ENCODE data around the gene DENND4A.
A peak's percentile ranks its signal among the peaks of the same experiment; 100 is the strongest.
"Not testable (repeated sequence)": the region's sequence is repeated elsewhere in the genome, so short reads cannot be mapped to it uniquely, and the experiment has no call there.

The DENND4A gene

DNA sequence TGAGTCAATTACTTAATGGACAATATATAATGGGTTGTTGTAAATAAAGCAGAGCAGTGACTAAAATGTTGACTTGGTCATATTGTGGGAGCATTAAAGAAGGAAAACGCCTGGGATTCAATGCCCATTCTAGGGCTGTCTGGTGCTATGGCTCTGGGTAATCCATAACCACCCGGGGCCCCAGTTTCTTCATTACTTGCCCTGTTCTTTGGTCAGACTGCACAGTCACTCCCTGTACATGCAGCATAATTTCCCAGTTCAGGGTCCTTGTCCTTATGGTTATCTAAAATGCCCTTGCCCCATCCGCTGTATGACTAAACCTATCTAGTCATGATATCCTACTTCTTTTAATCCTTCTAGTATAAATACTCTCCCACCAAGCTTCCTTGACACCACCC, 27.5 kb upstream of the DENND4A start:
- FAIRE-seq = no peak
- DNase-seq (ENCODE audit: insufficient read length, low spot score) = no peak

DNA sequence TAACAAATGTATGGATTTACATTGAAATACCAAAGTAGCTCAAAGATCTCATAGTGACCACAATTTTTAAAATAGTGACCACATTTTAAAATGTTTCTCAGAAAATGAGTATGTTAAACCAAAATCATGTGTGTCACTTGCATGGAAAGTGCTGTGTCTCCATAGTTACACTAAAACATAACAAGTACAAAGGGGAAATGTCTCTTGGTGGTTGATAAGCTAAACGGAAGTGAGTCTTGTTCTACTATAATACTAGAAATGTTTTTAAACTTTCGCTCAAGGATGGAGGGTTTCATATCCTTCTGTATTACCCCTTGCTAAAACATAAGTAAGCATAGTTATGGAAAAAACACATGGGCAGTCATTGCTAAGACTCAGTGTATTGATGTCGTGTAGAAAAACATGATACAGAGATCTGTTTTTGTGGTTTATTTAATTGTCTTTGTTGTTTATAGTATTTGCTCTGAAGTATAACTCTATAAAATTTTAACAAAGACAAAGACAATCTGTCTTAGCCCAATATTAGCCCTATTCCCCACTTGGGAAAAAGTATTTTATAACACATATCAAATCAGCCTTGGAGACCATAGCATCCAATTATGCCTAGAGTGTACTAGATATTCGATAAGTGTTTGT, 27.0 kb upstream of the DENND4A start:
- FAIRE-seq (peak; percentile 93), DNase-seq (ENCODE audit: insufficient read length, low spot score) (no peak)

DNA sequence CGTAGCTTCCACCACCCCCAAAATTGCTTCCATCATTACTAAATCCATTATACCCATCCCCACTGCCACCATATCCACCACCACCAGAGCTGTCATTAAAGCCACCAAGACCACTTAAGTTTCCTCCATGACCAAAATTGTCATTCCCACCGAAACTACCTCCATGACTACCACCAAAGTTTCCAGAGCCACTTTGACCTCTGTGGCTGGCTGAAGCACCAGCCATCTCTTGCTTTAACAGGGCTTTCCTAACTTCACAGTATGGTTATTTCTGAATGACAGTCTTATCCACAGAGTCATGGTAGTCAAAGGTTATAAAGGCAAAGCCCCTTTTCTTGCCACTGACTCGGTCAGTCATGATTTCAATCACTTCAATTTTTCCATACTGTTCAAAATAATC, 24.3 kb upstream of the DENND4A start:
- DNase-seq (ENCODE audit: insufficient read length, low spot score) (no peak), FAIRE-seq (no peak)

DNA sequence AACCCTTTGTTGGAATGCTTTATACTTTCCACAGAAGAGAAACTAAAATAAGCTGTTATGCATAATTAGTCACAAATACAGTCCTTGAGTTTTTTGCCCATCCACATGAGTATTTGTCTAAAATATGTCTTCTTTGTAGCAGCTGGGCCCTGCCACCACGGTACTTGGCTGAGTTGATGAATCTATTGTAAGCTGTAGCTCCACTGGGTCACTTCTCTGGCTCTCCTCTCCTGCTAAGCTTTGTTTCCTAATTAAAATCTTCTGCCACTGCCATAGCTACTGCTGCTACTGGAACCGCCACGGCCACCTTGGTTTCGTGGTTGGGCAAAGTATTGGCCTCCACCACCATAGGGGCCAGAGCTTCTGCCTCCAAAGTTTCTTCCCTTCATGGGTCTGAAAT, 23.9 kb upstream of the DENND4A start:
- not testable (repeated sequence) for DNase-seq (ENCODE audit: insufficient read length, low spot score); FAIRE-seq

DNA sequence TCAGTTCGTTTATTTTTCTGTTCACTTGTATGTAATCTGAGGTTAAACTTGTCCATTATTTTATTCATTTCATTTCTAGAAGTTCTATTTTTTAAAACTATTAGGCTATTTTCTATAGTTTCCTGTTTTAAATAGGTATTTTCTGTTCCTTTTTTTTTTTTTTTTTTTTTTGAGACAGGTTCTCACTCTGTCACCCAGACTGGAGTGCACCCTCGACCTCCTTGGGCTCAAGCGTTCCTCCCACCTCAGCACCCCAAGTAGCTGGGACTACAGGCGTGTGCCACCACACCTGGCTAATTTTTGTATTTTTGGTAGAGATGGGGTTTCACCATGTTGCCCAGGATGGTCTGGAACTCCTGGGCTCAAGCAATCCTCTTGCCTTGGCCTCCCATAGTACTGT, 22.2 kb upstream of the DENND4A start:
- DNase-seq (ENCODE audit: insufficient read length, low spot score) = not testable (repeated sequence)

DNA sequence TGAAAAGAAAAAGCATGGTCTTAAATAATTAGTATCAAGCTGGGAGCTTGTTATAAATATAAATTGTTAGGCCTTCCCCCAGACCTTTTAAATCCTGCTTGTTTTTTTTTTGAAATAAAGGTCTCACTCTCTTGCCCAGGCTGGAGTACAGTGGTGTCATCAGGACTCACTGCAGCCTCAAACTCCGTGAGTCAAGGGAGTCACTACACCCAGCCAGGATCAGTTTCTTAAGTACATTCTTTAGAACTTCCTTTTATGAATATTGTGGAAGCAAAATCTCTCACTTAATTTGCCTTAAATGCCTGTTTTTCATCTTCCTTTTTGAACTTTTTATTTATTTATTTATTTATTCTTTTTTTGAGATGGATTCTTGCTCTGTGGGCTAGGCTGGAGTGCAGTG, 20.8 kb upstream of the DENND4A start:
- no peak for FAIRE-seq
- no peak for DNase-seq (ENCODE audit: insufficient read length, low spot score)

More for the DNA sequence above, 22.2 kb upstream of the DENND4A start:
- not testable (repeated sequence) for FAIRE-seq

DNA sequence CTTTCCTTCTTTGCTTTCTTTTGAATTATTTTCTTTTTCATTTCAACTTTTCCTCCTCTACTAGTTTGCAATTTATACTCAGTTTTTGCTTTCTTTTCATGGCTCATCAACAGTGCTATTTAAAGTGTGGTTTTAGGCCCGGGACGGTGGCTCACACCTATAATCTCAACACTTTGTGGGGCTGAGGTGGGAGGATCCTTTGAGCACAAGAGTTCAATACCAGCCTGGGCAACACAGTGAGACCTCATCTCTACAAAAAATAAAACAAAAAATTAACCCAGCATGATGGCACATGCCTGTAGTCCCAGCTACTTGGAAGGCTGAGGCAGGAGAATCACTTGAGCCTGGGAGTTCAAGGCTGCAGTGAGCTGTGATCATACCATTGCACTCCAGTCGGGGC, 20.4 kb upstream of the DENND4A start:
- no peak for DNase-seq (ENCODE audit: insufficient read length, low spot score)
- FAIRE-seq = no peak

DNA sequence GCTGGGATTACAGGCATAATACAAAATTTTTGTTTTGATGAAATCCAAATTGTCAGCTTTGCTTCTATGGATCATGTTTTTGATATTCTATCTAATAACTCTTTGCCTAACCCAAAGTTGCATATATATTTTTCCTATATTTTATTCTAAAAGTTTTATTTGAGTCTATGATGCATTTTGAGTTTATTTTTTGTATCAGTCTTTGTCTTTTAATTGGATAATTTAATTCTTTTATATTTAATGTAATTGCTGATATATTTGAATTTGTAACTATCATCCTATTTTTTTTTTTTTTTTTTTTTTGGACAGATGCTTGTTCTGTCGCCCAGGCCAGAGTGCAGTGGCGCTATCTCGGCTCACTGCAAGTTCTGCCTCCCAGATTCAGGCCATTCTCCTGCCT, 19.7 kb upstream of the DENND4A start:
- no peak for FAIRE-seq
- no peak for DNase-seq (ENCODE audit: insufficient read length, low spot score)

DNA sequence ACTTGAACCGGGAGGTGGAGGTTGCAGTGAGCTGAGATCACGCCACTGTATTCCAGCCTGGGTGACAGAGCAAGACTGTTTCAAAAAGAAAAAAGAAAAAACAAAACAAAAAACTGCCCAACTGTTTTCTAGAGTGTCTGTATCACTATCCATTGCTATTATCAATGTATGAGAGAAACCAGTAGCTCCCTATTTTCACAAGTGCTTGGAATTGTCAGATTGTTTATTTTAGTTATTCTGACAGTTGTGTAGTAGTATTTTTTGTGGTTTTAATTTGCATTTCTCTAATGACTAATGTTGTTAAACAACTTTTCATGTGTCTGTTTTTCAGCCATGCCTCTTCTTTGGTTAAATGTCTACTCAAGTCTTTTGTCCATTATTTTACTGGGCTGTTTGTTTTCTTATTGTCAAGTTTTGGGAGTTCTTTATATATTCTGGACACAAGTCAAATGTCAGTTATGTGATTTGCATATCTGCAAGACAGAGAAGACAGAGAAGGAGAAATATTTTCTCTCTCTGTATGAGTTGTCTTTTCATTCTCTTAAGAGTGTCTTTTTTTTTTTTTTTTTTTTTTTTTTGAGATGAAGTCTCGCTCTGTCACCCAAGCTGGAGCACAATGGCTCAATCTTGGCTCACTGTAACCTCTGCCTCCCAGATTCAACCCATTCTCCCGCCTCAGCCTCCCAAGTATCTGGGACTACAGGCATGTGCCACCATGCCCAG, 19.1 kb upstream of the DENND4A start:
- not testable (repeated sequence) for DNase-seq (ENCODE audit: insufficient read length, low spot score)
- FAIRE-seq = peak; percentile 94

DNA sequence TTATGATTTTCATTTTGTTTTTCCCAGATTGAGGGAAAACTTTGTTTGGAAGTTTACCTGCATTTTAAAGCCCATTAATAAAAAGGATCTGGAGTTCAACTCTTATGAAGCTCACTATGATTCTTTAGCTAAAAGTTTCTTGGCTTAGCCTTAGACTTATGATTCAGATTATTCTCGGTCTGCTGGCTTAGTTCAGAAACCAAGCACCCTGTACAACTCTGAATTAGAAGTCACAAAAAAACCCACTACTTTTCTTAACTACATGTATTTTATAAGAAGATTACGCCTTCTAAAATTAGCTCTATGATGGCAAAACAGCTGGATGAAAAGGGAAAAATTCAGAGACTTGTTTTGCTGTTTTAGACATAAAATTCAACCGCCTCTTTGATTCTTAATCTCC, 14.3 kb upstream of the DENND4A start:
- FAIRE-seq = no peak
- DNase-seq (ENCODE audit: insufficient read length, low spot score) = no peak

DNA sequence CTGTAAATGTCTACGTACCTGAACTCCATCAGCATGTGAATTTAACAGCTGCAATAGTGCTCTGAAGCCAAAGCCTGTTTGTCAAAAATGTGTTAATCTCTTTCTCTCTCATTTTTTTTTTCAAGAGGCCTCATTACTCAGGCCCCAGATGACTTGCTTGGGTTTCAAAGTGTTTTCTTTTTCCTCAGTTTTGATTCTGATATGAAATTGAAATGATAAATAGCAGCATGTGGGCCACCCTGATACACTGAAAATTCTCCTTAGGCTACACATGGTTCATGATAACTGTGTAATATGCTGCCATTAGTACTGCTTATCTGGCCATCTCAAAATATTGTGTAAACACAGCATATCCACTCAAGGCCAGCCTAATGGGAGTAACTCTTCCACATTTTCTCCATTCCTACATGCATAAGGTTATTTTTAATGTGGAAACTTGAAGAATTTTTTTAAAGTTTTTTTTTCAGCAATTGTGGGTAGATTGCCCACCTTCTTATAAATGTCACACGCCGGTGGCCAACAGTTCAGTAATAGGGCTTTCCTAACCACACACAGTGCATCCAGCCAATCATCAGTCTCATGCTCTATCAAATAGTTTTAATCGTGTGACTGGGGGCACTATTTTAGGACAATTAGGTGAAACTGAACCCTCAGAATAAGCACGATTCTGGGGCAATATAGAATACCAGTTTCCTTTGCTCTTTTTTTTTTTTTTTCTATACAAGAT, 13.1 kb upstream of the DENND4A start:
- DNase-seq (ENCODE audit: insufficient read length, low spot score) = no peak
- peak; percentile 42 for FAIRE-seq

DNA sequence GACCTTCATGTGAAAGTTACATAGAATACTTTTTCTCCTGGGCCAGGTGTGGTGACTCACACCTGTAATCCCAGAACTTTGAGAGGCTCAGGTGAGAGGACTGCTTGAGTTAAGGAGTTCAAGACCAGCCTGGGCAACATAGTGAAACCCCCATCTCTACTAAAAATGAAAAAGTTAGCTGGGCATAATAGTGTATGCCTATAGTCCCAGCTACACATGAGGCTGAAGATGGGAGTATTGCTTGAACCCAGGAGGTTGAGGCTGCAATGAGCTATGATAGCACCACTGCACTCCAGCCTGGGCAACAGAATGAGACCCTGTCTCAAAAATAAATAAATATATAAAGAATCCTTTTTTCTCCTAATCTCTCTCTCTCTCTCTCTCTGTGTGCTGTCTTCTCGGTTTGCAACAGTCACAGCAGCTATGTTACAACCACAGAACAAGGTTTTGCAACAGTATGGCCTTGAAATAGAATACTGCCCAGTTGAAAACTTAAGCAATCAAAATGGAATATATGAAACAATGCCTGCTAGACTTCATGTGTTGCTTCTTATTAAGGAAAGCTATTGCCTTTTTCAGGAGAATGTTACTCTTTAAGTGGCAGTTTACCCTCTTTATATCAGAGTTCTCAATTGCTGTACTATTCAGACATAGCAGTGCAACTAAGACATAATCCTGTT, 12.3 kb upstream of the DENND4A start:
- DNase-seq (ENCODE audit: insufficient read length, low spot score) (no peak), FAIRE-seq (no peak)

DNA sequence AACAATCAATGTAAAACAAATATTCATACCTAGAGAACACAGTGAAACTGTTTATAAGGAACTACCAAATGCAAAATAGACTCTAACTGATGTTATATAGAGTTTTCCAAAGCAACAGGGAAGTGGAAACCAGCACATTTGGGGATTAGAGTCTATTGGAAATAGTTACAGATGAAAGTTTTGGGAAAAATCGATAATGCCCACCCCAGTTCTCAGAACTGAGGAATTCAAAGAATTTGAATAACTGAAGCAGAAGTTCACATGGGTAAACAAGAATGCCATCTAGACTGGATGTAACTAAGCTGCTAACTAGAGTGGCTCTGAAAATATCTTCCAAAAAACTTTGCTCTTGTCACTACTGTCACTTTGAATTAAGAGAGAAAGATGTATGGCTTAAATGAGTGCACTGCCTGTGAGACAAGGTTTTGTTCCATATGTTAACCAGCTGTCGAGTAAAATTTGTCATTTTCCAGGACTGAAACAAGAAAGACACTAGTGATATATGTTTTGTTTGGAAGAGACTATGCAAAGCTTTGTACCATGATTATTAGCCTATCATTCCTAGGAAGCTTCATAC, 9.2 kb upstream of the DENND4A start:
- DNase-seq (ENCODE audit: insufficient read length, low spot score) = no peak
- peak; percentile 18 for FAIRE-seq

DNA sequence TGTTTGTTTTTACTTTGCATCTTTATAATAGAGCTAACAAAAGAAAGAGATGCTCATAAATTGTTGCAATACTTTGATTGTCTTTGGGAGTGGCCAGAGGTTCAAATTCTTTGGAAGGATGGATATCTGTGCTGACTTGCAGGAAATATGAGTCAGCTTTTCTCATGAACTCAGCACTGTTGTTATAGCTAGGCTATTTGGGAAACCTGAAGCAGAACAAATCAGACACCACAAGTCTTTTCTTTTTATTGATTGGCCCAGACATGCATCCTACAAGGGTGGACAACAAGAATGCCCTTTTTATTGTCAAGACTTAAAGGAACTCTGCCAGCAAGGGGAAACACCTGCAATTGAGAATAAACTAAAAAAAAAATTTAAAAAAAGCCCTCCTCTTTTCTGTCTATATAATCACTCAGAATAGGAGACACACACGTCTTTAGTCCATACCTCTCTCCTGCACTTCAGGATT, 4.6 kb upstream of the DENND4A start:
- DNase-seq (ENCODE audit: insufficient read length, low spot score) (no peak), FAIRE-seq (no peak)

DNA sequence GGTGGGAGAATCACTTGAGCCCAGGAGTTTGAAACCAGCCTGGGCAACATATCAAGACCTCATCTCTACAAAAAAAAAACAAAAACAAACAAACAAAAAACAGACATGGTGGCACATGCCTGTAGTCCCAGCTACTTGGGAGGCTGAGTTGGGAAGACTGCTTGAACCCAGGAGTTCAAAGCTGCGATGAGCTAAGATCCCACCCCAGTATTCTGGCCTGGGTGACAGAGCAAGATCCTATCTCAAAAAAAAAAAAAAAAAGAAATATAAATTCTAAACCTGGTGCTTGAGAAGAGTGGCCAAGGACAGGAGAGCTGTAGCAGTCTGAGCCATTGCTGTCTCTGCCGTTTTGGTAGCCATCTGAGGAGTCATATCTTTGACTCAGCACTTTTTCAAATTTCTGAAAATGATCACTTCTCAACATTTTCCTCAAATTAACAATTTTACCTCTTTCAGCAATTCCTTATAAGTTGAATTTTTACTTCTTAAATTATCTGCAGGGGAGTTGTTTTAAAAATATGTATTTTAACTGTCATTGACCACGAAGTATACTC, 3.6 kb upstream of the DENND4A start:
- no peak for DNase-seq (ENCODE audit: insufficient read length, low spot score)
- no peak for FAIRE-seq

DNA sequence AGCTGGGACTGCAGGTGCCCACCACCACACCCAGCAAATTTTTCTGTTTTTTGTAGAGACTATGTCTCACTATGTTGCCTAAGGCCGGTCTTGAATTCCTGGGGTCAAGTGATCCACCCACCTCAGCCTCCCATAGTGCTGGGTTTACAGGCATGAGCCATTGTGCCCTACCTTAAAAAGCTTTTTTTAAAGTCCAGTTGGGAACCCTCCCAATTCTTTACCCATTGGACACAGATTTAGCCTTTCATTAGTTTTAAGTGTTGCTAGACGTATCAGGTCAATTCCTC, 1.7 kb upstream of the DENND4A start:
- no peak for FAIRE-seq
- no peak for DNase-seq (ENCODE audit: insufficient read length, low spot score)

DNA sequence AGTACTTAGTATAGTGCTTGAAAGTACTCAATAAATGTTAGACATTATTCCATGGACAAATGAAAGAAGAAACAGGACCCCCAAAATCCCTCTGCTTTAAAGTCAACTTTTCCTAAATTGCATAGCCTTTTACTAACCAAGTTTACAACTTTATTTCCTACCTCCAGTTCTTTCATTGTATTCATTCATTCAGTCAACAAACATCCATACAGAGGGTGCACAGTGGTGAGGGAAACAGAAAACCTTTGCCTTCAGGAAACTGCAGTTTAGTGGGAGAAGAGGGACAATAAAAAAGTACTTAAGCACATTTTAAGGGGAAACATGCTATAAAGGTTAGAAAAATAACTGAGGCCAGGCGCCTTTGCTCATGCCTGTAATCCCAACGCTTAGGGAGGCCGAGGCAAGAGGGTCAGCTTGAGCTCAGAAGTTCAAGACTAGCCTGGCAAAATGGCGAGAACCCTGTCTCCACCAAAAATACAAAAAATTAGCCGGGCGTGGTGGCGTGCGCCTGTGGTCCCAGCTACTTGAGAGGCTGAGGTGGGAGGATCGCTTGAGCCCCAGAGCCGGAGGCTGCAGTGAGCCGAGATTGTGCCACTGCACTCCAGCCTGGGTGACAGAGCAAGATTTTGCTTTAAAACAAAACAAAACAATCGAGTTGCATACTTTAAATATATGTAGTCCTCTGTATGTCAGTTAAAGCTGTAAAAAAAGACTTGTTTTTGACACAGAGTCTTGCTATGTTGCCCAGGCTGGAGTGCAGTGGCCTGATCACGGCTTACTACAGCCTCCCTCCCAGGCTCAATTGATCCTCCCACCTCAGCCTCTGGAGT, 1.1 kb upstream of the DENND4A start:
- FAIRE-seq = no peak
- DNase-seq (ENCODE audit: insufficient read length, low spot score) = no peak

DNA sequence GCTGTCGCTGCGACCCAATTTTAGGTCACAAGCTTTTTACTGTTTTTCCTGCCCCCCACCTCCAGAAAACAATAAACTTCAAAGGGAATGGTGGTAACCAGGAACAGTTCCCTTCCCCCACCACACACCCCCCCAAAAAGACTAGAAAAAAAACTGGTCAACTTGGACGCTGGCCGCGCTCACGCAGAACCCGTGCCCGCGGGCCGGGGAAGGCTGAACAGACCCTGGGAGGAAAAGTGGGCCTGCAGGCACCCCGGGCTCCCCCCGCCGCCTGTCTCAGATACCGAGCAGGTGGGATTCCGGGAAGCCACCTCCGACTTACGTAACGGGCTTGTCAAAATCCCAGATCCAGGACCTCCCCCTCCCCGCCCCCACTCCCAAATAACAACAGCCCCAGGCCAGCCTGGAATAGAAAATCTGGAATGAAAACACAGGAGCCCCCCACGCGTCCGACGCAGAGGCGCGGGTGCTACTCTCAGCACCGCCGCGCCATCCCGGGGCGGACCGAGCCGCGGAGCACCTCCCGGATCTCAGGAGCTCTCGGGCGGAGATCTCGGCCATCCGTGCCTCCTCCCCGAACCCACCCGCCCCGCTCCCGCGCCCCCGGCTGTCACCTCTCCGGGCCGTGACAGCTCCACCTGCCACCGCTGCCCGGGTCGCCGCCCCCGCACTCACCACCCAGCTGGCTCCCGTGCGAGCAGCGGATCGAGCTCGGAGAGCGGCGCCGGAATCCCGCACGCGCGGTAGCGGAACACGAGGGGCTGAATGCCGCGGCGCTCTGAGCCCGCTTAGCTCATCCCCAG, 557 bp downstream of the DENND4A start:
- FAIRE-seq = no peak
- DNase-seq (ENCODE audit: insufficient read length, low spot score) = no peak

DNA sequence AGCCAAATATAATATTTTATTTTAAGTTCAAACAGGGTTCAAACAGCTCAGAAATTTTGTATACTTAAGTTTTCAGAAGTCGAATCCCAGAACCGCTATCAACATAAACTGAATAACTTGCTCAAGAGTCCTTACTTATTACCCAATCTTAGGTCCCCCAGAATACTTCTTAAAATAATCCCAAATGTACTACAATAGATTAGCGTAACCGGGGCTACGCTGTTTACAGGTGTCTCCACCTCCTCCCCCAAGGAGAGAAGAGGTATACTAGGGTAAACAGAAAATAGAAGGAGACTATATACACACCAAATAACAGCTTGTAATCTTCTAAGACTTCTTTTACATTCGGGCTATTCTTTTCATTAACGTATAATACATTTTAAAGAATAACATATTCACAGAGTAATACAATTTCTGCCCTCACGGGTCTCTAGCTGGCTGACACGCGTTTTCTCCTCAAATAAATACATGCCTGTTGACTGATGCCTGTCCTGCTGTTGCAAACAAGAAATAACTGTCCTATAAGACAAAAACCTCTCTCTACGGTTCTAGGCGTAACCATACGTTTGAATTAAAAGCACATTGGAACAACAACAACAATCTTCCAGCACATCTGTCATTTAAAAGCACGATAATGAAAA, 1.3 kb downstream of the DENND4A start:
- FAIRE-seq (peak; percentile 74), DNase-seq (ENCODE audit: insufficient read length, low spot score) (no peak)

Measured in GM19239 (cell line).